HepG2 (cell line): ENCODE measurements around the gene JPH2. TPM values are rescaled to one million over a fixed set of nuclear protein-coding genes. Genes with fewer than 3 reads are reported as not detected.

ENCODE experiments used
- ATAC-seq: fragments of 200-7000 bp; cut with Tn5 transposase; 3 replicates; pipeline ENCODE4 v1.9.1; 2020; ENCODE audit warnings: mild to moderate bottlenecking, moderate library complexity
- BruUV-seq: library from RNA; stranded (reverse); fragments of 400-500 nt; replicated peaks from 2 replicates; lab custom pipeline; 2021; lab: Mats Ljungman, UMichigan
- CTCF ChIA-PET: fragments of 300-600 bp; formaldehyde crosslinking; extraction: SDS; loops from one replicate; lab custom pipeline; 2021; ENCODE audit warnings: low total read pairs, inconsistent platforms, low intra/inter-chr PET ratio; lab: Yijun Ruan, JAX
- POLR2A ChIA-PET: fragments of 350-600 bp; sonication (Branson Sonifier 250); formaldehyde crosslinking; loops from one replicate; lab custom pipeline; 2020; ENCODE audit warnings: antibody characterized with exemption, inconsistent platforms; lab: Yijun Ruan, JAX
- DNase-seq: peaks from one replicate; pipeline ENCODE4 v3.0.0-alpha.2; 2015; ENCODE audit warnings: low spot score
- FAIRE-seq: peaks from 3 replicates; lab custom pipeline; 2011; peaks lifted over from hg19 to GRCh38; lab: Jason Lieb, UNC
- H2AFZ ChIP-seq: one replicate; pipeline ENCODE4 v1.6.1; 2011; ENCODE audit warnings: low read length, inconsistent platforms
- H3K27ac ChIP-seq: fragments of 300-600 bp; 3 replicates; pipeline ENCODE4 v1.8.0; 2011; ENCODE audit warnings: mixed run types, mild to moderate bottlenecking, mixed read lengths, low read length, inconsistent platforms; ENCODE audit not compliant: insufficient read depth; ENCODE audit errors: extremely low read length
- H3K27me3 ChIP-seq, 2 experiments: fragments of 200-600 bp in 1 of 2; 2 replicates in 1 of 2; 3 replicates in 1 of 2; pipeline versions ENCODE4 v1.6.0 to v1.8.0; 2011; ENCODE audit warnings: low read length in 2 of 2, mild to moderate bottlenecking in 2 of 2, moderate library complexity in 2 of 2, inconsistent platforms in 1 of 2; ENCODE audit not compliant: insufficient read depth in 2 of 2, control insufficient read depth in 1 of 2
- H3K36me3 ChIP-seq, 2 experiments: fragments of 200-600 bp in 1 of 2; replicated peaks in 1 of 2; 2 replicates in 1 of 2; 3 replicates in 1 of 2; pipeline versions ENCODE4 v1.5.1 to v1.8.0; 2011; ENCODE audit warnings: low read length in 2 of 2, inconsistent platforms in 1 of 2; ENCODE audit not compliant: insufficient read depth in 2 of 2, control insufficient read depth in 1 of 2
- H3K4me1 ChIP-seq: 2 replicates; pipeline ENCODE4 v1.5.1; 2012; ENCODE audit warnings: low read length, inconsistent platforms; ENCODE audit not compliant: insufficient read depth
- H3K4me2 ChIP-seq: 2 replicates; pipeline ENCODE4 v1.6.0; 2011; ENCODE audit warnings: low read depth, low read length, inconsistent platforms
- H3K4me3 ChIP-seq, 3 experiments: fragments of 200-600 bp in 1 of 3; sonication (generic), shearing (Covaris generic) in 1 of 3; replicated peaks in 1 of 3; 2 replicates each; pipeline ENCODE4 v1.5.1; 2011 to 2016; ENCODE audit warnings: low read length in 3 of 3, inconsistent platforms in 2 of 3, low read depth in 2 of 3, mild to moderate bottlenecking in 2 of 3, control low read depth in 1 of 3, mixed read lengths in 1 of 3; ENCODE audit not compliant: insufficient read depth in 1 of 3
- H3K79me2 ChIP-seq: one replicate; pipeline ENCODE4 v1.6.1; 2011; ENCODE audit warnings: low read length, inconsistent platforms; ENCODE audit not compliant: insufficient read depth
- H3K9ac ChIP-seq: 2 replicates; pipeline ENCODE4 v1.6.0; 2011; ENCODE audit warnings: mild to moderate bottlenecking, low read depth, low read length, inconsistent platforms; ENCODE audit not compliant: insufficient read depth
- H3K9me3 ChIP-seq: 2 replicates; pipeline ENCODE4 v1.5.1; 2012; ENCODE audit warnings: mild to moderate bottlenecking, low read length
- H4K20me1 ChIP-seq: 2 replicates; pipeline ENCODE4 v1.6.0; 2011; ENCODE audit warnings: inconsistent platforms, mild to moderate bottlenecking, low read length, moderate library complexity; ENCODE audit not compliant: insufficient read depth
- GABPB1 ChIP-seq: IDR thresholded peaks from 2 replicates; pipeline ENCODE4 v1.6.1; 2016; ENCODE audit warnings: mild to moderate bottlenecking, missing genetic modification reagents, moderate library complexity, missing compliant biosample characterization
- LRRFIP1 ChIP-seq: sonication (generic); formaldehyde crosslinking; conservative IDR thresholded peaks from 2 replicates; pipeline ENCODE4 v1.4.0; 2020; ENCODE audit warnings: missing genetic modification reagents
- NPAS2 ChIP-seq: sonication (generic); formaldehyde crosslinking; IDR thresholded peaks from 2 replicates; pipeline ENCODE4 v1.8.0; 2022; ENCODE audit warnings: mild to moderate bottlenecking, missing genetic modification reagents, borderline replicate concordance
- RERE ChIP-seq: IDR thresholded peaks from 2 replicates; pipeline ENCODE4 v1.6.1; 2016; ENCODE audit warnings: low read depth, missing genetic modification reagents, missing compliant biosample characterization
- ZNF614 ChIP-seq: IDR thresholded peaks from 2 replicates; pipeline ENCODE4 v1.6.1; 2018; ENCODE audit warnings: missing biosample characterization, missing genetic modification reagents, inconsistent platforms, borderline replicate concordance
- WGBS: methylation state at CpG from one replicate; pipeline ENCODE4 v1.1.6; 2017; ENCODE audit warnings: low lambda C conversion rate; 5-methylcytosine and 5-hydroxymethylcytosine counted together
- in situ Hi-C: cut with HindIII; loops from 2 replicates; pipeline ENCODE4 v1.10.0; 2017; ENCODE audit warnings: low pct_unique_long_range_greater_than_20kb; ENCODE audit not compliant: extremely low pct_ligation_motif_present
- intact Hi-C: fragments of 100-400 bp; cut with micrococcal nuclease; formaldehyde crosslinking; loops from one replicate; pipeline ENCODE4 v1.10.0; 2022; ENCODE audit not compliant: unreplicated experiment
- polyA plus RNA-seq, 8 experiments: library from polyadenylated mRNA; depleted of rRNA in 3 of 8; stranded (reverse) in 7 of 8; unstranded in 1 of 8; fragments of >200 nt; fragmentation: Illumina TruSeq in 4 of 8; extraction: Trizol in 4 of 8; gene quantifications; 2 replicates each; pipeline versions ENCODE4 v1.2.1 to v1.2.3, GENCODE V29; 2011 to 2016; ENCODE audit warnings: low read depth in 4 of 8, missing spikeins in 1 of 8, mixed read lengths in 1 of 8; ENCODE audit not compliant: insufficient read depth in 1 of 8
- total RNA-seq, 5 experiments: library from RNA; depleted of rRNA; stranded (reverse); fragments of >200 nt; fragmentation: Illumina TruSeq; extraction: Trizol; gene quantifications; 2 replicates each; pipeline ENCODE4 v1.2.3, GENCODE V29; 2016; ENCODE audit warnings: low read depth in 1 of 5

The JPH2 gene
- total and polyA plus RNA-seq, 2 of the 13 experiments (the other 11 are each of a cell fraction or from before 2014, with no cell fraction given): 0.42 TPM; not detected in 1

GRCh38 chr20:44112456-44112855 is 74.5 kb downstream of the JPH2 start:
- intact Hi-C loops (no loop called here), in situ Hi-C loops (loop anchor here (10.0 kb wide), 1 partner anchor 362 kb away; the partner anchor contains the start of gene TTPAL)
- peaks cover 7 to 51% of the 10 kb centered on the region in 2 experiments for H3K27me3 ChIP-seq
- no peaks in the 10 kb centered on the region for H3K79me2 ChIP-seq
- ChIA-PET CTCF (no interaction called here), POLR2A (no interaction called here)
- 10% methylated on average over 6 of the region's 6 CpGs for WGBS
- DNase-seq: no peak
- peaks cover 9% of the 10 kb centered on the region; the same call in 1 of the 2 replicates for H3K4me1 ChIP-seq
- peaks cover 8% of the 10 kb centered on the region; the same call in 1 of the 2 replicates for H3K9me3 ChIP-seq
- BruUV-seq: no TSS peak
- no peak for ATAC-seq
- H3K4me3 ChIP-seq: no peak overlapping the region
- H2AFZ ChIP-seq: no peak overlapping the region
- H3K27ac ChIP-seq: no peak overlapping the region
- no peak for FAIRE-seq
- no peaks in the 10 kb centered on the region for H3K36me3 ChIP-seq
- H3K4me2 ChIP-seq: no peak overlapping the region
- TF ChIP-seq LRRFIP1: no peak
- H3K9ac ChIP-seq: no peak overlapping the region
- no peaks in the 10 kb centered on the region for H4K20me1 ChIP-seq

GRCh38 chr20:44111712-44112335 is 75.2 kb downstream of the JPH2 start:
- Histone ChIP-seq H3K27me3 (peaks cover 7 to 51% of the 10 kb centered on the region in 2 experiments), H3K9me3 (peaks cover 8% of the 10 kb centered on the region; the same call in 1 of the 2 replicates), H2AFZ (no peak overlapping the region), H3K4me2 (no peak overlapping the region), H3K9ac (no peak overlapping the region), H3K4me3 (no peak overlapping the region), H3K36me3 (no peaks in the 10 kb centered on the region), H3K4me1 (peaks cover 9% of the 10 kb centered on the region; the same call in 1 of the 2 replicates), H3K79me2 (no peaks in the 10 kb centered on the region), H3K27ac (no peak overlapping the region), H4K20me1 (no peaks in the 10 kb centered on the region)
- ChIA-PET CTCF (no interaction called here), POLR2A (no interaction called here)
- BruUV-seq: no TSS peak
- in situ Hi-C loops (loop anchor here (10.0 kb wide), 1 partner anchor 363 kb away; the partner anchor contains the start of gene TTPAL), intact Hi-C loops (no loop called here)
- DNase-seq (no peak), ATAC-seq (no peak), FAIRE-seq (no peak)
- 12% methylated on average over 6 of the region's 6 CpGs for WGBS
- TF ChIP-seq ZNF614 (CRISPR knock-in tag) (no peak), LRRFIP1 (no peak), RERE (no peak), NPAS2 (CRISPR knock-in tag) (no peak), GABPB1 (CRISPR knock-in tag) (no peak)
